Fibroblast of the aortic adventitia (primary cell): Measurements from ENCODE around the gene AKT1. TPM values are rescaled to one million over a fixed set of nuclear protein-coding genes. Genes with fewer than 3 reads are reported as not detected.
"Not testable (repeated sequence)": the region's sequence is repeated elsewhere in the genome, so short reads cannot be mapped to it uniquely, and the experiment has no call there.

ENCODE experiments used
- DNase-seq: peaks from one replicate; pipeline ENCODE4 v3.0.0-alpha.2; 2010; ENCODE audit warnings: low read depth
- H3K4me3 ChIP-seq: 2 replicates; pipeline ENCODE4 v1.5.1; 2011; ENCODE audit warnings: low read depth, mild to moderate bottlenecking, control low read depth, low read length, moderate library complexity
- total RNA-seq: library from RNA; depleted of rRNA; stranded (reverse); fragments of >200 nt; gene quantifications from 2 replicates; pipeline ENCODE4 v1.2.3, GENCODE V29; 2012; ENCODE audit warnings: low replicate concordance
- TF ChIP-seq, protein P1 (sequence below): IDR thresholded peaks from 2 replicates; pipeline ENCODE4 v1.5.1; 2011; ENCODE audit warnings: mild to moderate bottlenecking, low read length, control low read depth, inconsistent platforms; ENCODE audit not compliant: insufficient read depth

AKT1 gene
- total RNA-seq, 1 donor = 127 TPM

DNA sequence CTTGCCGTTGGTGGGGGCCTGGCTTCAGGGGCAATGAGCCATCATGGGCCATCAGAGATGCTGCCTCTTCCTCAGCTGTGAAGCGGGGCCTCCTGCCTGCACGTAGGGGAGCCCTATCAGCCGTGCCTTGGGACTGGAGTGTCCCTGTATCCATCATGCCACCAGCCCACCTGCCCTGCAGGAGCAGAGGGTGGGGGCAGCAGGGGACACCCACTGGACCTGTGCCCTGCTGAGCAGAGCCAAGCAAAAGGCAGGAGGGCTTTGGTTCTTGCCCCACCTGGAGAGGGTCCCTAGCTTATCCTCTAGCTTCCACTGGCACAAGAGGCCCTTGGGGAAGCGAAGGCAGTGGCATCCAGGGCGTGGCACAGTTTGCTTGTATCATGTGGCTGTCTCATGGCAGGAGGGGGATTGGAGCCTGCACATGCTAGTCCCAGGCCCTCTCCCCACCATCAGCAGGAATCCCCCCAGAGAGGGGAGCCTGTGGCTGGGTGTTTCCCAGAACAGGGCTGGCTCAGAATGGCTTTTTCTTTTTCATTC lies 61.4 kb downstream of the AKT1 start:
- H3K4me3 ChIP-seq = no peak overlapping the region
- no peak for DNase-seq
- TF ChIP-seq, protein P1, sequence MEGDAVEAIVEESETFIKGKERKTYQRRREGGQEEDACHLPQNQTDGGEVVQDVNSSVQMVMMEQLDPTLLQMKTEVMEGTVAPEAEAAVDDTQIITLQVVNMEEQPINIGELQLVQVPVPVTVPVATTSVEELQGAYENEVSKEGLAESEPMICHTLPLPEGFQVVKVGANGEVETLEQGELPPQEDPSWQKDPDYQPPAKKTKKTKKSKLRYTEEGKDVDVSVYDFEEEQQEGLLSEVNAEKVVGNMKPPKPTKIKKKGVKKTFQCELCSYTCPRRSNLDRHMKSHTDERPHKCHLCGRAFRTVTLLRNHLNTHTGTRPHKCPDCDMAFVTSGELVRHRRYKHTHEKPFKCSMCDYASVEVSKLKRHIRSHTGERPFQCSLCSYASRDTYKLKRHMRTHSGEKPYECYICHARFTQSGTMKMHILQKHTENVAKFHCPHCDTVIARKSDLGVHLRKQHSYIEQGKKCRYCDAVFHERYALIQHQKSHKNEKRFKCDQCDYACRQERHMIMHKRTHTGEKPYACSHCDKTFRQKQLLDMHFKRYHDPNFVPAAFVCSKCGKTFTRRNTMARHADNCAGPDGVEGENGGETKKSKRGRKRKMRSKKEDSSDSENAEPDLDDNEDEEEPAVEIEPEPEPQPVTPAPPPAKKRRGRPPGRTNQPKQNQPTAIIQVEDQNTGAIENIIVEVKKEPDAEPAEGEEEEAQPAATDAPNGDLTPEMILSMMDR = no peak

DNA sequence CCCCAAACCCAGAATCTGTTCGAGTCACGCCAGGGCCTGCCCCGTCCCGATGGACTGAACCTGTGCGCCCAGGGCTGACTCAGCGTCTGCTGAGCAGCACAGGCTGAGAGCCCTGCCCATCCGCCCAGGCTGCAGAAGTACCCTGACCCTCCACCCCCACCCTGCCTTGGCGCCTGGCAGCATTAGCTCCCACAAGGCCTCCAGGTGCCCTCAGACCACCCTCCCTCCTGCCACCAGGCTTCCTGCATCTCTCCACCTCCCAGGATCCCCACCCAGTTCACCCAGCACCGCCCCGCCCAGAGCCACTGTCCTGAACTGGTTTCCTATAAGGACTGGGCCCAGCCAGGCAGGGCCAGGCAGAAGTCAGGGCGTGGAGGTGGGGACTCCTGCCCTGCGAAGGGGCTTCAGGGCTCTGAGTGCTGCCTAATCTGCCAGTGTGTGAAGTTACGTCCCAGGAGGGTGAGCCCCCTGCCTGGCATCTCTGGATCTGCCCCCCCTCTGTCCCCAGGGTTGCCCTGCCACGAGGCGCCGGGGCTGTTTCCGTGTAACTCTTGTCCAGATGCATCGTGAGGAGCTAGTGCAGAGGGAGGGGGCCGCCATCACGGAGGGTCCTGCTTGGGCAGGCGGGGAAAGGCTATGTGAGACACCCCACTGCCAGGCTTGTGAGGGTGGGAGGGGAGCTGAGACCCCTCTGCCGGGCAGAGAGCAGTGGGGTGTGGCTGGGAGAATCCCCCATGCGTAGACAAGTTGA lies 62.4 kb downstream of the AKT1 start:
- DNase-seq = no peak
- TF ChIP-seq, protein P1 = no peak
- no peak overlapping the region for H3K4me3 ChIP-seq

DNA sequence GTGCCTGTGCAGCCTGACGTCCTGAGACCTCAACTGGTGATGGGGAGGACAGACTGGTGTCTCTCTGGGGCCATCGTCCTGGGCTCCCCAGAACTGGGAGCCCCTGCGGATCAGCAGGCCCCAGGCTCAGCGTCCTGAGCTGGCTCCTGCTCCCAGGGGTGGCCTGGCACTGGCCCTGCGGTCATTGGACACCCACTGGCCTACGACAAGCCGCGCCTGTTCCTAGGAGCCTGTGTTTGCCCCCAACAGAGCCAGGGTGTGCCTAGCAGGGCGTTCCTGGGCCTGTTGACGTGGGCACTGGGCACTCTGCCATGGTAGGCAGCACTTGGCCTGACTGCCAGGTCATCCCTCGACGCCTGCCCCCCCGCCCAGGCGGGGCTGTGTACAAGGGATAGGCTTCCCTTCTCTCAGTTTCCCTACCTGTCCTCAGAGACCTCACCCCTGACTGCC lies 63.2 kb downstream of the AKT1 start:
- no peak for DNase-seq
- TF ChIP-seq, protein P1 = no peak
- H3K4me3 ChIP-seq = no peak overlapping the region

DNA sequence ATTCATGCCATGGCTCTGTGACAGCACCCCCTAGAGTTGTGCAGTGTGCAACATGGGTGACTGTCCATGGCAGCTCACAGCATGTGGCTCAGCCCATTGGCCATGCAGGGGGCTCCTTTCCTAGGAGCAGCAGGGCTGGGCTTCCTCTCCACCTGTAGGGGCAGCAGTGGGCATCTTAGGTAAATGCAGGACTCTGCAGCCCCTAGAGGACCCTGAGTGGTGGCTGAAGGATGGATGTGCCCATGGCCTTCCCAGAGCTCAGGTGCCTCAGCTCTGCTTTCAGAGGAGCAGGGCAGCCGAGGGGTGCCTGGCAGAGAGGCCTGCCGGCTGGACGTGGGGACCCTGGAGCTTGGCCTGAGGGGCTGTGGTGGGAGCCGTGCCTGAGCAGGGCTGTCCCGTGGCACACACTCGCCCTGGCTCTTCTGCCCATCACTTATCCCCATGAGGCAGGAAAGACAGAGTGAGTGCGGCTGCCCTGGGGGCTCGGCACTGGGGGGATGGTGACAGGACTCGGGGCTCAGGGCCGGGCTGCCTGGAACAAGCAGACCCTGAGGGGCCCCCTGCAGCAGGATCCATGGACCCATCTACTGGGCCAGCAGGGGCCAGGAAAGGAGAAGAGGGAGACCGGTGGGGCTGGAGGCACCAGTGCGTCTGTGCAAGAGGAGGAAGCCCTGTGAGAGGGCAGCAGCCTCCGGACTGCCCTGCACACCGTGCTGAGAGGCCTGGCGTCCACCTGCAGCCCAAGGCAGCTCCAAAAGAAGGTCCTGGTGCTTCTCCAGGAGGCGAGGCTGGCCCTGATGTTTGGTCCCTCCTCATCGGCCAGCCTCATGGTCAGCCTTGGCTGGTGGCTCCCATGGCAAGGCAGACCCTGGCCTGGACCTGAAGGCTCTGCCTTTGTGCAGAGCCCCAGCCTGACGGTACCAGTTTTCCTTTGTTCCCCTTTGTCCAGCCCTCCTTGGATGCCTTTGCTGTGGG lies 63.9 kb downstream of the AKT1 start:
- no peak overlapping the region for H3K4me3 ChIP-seq
- TF ChIP-seq, protein P1 = peak; percentile 32
- no peak for DNase-seq

DNA sequence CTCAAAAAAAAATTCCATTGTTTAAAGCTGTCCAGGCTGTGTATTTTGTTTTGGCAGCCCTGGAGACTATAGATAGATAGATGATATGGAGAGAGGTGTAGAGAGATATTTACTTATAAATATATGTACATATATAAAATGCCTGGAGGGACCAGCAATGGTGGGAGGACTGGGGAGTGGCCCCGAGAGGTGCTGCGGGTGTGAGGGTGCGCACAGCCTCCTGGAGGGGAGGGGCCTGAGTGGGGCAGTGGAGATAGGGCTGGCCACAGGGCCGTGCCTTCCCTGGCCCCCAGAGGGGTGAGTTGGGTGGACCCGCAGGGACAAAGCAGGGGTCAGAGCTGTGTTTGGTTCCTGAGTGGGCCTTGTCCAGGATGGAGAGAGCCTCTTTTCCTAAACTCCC lies 65.1 kb downstream of the AKT1 start:
- TF ChIP-seq, protein P1 = no peak

DNA sequence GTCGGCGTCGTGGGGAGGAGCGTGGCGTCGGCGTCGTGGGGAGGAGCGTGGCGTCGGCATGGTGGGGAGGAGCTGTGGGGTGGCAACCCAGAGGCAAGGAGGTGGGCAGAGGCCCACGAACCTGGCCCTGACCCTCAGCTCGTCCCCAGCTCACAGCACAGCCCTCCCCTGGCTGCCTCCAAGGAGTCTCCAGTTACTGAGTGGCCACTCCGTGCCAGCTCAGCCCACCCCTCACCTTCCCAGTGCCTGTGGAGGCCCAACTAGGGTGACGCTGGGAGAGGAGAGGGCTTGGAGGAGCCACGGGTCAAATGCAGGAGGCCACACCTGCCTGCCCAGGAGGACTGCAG lies 65.7 kb downstream of the AKT1 start:
- H3K4me3 ChIP-seq = no peak overlapping the region
- TF ChIP-seq, protein P1 = no peak
- no peak for DNase-seq

More for the DNA sequence above, 65.1 kb downstream of the AKT1 start:
- no peak overlapping the region for H3K4me3 ChIP-seq
- no peak for DNase-seq

DNA sequence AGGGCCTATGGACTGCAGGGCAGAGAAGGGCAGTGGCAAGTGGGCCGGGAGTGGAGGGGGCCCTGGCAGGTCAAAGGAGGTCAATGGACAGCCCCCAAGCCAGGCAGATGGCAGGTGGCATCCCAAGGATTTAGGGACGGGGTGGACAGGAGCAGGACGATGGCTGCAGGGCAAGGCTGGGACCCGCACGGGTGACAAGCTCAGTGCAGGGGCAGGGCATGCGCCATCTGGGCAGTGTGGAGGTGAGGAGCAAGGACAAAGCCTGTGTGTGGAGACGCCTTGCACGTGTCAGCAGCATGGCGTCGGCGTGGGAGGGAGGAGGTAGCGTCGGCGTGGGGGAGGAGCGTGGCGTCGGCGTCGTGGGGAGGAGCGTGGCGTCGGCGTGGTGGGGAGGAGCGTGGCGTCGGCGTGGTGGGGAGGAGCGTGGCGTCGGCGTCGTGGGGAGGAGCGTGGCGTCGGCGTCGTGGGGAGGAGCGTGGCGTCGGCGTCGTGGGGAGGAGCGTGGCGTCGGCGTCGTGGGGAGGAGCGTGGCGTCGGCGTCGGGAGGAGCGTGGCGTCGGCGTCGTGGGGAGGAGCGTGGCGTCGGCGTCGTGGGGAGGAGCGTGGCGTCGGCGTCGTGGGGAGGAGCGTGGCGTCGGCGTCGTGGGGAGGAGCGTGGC lies 66.2 kb downstream of the AKT1 start:
- H3K4me3 ChIP-seq, DNase-seq: not testable (repeated sequence)
